Hypothalamus (tissue), 51 donors: ENCODE data around the gene TCFL5.
A peak's percentile ranks its signal among the peaks of the same experiment; 100 is the strongest.

Experiments used
- DNase-seq, 51 donors: peaks; one replicate each; lab custom pipeline; 2025; lab: John Stamatoyannopoulos, UW

Gene TCFL5

DNA sequence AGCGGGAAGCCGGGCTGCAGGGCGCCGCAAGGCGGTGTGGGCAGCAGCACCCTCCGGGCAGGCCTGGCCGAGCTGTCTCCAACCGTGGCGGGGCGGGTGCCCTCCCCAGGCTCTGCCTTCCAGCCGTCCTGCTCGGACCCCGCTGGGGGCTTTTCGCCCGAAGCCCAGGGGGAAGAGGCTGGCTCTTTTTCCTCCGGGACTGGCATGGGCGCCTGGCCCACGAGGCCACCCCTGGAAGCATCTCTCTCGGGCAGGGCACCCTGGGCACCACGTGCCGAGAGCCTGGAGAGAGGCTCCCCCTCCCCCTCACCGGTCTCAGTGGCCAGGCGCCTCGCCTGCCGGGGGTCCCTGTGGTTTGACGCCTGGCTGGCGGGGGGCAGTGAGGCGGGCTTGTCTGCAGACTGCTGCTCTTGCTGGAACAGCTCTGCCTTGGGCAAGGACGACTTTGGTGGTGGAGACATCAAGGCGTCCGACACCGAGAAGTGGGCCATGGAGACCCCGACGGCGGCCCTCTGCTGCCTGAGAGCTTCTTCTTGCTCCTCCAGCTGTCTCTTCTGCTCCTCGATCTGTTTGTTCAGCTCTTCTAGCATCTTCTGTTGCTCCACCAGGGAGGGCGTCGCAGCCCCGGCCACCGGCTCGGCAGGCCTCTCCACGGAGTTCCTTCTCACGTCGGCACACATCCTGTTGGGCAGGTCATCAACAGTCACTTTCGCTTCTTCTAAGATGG is 19.5 kb upstream of the TCFL5 start:
- DNase-seq: no peak

DNA sequence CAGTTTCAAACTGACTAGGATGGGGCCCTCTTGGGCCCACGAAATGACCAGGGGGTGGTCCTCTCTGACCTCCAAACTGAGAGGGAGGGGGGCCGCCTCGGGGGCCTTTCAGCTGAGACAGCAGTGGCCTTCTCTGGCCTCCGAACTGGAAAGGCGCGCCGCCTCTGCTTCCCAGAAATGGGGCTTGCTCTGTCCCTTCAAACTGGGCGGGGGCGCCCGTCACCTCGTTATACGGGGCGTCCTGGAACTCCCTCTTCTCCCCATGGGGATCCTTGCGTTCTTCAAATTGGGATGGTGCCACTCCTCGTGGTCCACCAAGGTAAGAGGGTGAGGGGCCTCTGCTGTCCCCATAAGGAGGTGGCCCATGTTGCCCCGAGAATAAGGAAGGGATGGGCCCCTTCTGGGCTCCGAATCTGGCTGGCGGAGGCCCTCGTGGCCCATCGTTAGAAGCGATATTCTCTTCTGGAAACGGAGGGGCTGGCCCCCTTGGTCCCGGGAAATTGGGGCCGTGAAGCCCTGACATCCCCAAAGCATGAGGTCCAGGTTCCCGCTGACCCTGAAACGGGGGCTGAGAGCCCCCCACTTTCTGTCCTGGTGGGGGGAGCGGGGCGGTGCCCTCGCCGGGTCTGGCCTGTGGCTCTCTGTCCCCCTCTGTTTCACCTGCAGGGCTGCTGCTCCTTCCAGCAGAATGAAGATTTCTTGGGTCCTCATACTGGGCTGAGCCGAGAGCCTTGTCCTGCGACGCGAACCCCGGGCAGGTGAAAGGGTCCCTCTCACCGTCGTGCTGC is 18.7 kb upstream of the TCFL5 start:
- no peak for DNase-seq

DNA sequence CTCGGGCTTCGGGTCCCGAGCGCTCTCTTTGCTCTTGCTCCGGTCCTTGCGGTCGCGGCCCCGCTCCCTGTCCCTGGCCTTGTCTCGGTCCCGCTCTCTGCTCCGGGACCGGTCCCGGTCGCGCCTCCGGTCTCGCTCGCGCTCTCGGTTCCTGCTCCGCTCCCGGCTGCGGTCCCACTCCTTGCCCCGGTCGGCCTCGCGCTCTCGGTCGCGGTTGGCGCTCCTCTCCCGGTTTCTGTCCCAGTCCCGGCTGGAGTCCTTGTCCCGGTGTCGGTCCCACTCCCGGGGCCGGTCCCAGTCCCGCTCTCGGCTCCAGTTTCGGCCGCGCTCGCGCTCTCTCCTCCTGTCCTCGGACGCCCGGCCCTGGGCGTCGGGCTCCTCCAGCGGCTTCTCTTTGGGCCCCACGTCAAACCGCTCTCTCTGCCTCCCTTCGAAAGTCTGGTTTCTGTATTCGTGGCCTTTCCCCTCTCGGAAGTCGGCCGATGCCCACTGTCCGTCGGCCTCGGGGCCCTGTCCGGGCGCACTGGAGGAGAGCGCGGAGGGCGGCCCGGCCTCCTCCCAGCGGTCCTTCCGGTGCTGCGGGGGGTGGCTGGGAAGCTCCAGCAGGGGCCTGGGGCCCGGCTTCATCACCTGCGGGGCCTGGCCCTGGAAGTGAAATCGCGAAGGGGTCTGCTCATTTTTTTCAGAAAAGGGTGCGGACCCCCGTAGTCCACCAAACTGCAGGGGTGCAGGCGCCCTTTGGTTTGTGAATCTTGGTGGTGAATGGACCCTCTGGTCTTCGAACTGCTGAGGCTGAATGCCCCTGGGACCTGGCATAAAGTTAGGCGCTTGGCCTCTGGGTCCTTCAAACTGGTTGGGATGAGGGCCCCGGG is 17.9 kb upstream of the TCFL5 start:
- no peak for DNase-seq

DNA sequence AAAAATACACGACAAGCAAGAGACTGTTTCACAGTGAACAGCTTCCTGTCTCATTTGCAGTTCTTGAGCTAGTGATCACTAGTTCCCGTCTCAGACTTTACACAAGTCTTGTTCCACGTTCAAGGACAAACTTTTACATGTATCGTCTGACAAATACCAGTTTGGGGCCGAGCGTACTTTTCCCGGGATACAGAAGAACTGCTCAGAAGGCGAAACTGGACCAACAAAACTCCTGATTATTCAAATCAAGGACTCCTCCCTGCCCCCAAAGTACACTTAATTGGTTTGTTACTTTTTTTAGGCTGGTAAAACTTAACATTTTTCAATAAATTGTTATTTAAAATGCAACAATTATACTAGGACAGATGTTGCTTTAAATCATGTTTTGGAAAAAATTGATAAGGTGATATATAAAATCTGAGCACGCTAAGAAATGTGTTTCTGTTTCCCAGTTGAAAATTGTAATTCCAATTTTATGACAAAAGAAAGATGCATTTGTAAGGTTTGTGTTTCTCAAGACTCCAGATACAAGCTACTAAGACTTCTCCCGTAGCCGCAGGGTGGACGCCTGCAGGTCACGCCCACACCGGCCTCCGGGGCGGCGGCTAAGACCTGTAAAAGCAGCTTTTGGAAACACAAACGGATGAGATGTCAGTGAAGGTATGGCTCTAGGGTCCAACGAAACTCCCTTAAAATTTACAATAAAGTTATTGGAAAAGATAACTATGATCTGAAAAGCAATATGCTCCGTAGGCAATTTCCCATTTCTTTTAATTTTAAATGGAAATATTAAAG is 16.8 kb upstream of the TCFL5 start:
- no peak for DNase-seq

DNA sequence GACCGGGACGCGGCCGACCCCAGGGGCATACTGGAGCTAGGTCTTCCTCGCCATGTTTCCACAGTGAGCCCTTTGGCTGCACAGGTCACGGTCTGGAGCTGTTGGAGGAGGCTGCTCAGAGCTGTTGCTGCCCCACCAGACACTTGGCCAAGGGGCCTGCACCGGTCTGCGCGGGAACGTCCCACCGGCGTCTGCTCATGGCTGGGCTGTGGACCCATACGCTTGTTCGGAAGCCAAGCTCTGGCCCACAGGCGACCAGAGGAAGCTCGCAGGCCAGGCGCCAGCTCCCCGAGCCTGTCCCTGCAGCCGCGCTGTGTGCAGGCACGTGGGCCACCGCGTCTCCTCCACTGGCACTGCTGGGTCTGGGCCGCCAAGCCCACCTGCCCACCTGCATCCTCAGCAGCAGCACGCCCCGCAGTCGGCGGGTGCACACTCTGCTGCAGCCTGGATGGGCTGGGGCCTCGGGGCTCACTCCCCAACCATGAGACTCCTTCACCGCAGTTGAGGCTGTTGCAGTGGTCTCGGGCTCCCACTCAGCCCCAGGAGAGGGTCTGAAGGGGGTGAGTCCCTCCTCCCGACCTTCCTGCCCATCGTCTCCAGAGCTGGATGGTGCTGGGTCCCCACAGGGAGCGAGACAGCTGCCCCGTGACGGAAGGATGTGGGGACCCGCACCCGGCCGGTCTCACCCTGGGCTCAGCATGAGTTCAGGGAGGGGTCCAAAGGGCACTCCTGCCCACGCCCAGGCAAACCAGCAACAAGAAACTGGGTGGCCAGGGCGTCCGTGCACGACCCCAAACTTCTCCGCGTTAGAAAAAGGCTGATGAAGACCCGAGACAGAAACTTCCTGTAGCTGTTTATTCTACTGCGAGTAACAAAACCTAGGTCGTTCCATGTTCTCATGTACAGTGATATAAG is 15.5 kb upstream of the TCFL5 start:
- peak in 7 of 51 donors; percentile 17 to 45 (median 25) for DNase-seq

DNA sequence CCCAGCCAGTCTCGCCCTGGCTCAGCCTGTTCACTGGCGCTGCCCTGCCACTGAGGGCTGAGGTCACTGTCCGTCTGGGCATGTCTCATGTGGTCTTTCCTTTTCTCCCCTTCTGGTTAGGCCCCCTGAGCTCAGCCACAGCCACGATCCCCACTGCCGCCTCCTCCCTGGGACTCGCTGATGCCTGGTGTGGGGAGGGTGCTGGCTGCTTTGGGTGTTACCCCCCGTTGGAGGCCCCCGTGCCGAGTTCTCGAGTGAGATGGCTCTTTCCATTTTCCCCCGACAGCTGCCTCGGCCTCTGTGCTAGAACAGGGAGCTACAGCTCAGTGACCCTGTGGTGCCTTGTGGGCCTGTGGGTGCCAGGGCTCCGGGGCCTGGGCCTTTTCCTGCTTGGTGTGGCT is 14.9 kb upstream of the TCFL5 start:
- DNase-seq: no peak

DNA sequence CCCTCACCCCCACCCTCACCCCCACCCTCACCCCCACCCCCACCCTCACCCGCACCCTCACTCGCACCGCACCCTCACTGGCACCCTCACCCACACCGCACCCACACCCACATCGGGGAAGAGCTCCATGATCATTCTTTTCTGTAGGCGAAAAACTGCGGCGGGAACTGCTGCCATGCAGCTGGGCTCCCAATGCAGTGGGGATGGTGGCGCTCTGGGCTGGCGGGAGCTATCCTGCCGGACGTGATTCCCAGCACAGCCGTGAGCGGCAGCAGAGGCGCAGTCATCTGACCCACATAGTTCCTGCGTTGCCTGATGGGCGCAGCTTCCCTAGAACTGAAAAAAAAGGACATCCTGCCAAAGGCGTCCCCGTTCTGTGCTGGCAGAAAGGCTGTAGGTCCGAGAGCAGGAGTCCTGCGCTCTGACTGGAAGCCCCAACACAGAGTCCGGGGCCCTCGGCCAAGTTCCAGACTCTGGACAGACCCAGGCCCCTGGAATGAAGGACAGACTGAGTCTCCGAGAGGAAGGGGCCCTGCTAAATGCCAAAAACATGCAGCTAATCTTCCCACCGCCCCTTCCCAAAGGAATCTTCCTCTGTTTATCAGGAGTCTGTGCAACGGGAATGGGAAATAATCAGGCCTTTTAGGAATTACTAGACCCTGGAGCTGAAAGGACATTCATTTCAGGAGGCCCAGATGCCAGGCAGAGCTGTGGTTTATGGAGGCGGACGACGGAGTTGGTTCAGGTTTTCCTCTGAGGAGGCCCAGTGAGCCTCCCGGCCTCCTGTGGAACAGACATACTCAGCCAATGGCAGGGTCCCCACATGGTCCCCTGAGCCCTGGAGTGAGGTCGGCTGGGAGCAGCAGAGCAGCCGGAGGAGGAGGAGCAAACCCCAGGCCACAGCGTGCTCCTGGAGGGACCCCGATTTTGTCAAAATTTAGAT is 14.1 kb upstream of the TCFL5 start:
- DNase-seq: peak in 37 of 51 donors; percentile 10 to 79 (median 56)

DNA sequence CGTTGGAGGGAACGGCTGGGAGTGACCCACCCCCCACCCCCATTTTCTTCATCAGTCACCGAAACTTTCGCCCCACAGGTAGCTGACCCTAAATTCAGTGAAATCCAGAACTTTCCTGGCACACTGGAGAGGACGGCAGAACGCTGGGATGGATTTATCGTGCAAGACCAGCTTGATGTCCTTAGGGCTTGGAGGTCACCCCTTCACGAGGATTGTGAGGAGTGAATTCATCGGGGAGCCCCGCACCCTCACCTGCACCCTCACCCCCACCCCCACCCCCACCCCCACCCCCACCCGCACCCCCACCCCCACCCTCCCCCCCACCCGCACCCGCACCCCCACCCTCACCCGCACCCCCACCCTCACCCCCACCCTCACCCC is 13.3 kb upstream of the TCFL5 start:
- DNase-seq: no peak

DNA sequence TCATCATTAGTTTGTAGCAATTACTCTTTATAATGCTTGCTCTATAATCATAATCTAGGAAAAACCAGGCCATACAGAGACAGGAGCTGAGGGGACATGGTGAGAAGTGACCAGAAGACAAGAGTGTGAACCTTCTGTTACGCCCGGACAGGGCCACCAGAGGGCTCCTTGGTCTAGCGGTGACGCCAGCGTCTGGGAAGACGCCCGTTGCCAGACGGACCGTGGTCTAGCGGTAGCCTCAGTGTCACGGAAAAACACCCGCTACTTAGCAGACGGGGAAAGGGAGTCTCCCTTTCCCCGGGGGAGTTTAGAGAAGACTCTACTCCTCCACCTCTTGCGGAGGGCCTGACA is 12.0 kb upstream of the TCFL5 start:
- peak in 31 of 51 donors; percentile 4 to 76 (median 47) for DNase-seq

DNA sequence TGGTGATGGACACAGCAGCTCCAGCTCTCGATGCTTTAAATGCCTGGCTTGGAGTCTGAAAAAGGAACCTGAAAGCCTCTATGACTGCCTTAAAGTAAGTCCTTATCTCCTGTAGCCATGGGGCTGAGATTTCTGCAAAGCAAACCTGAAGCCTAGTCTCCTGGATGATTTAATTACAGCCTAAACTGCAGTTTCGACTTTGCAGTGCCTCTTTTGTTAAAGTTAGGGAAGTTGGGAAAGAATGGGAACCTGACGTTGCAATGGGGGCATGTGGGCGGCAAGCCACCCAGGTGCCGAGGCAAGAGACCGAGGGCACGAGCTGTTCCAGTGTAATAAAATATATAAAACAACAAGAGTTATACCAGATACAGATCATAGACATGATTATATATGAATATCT is 11.7 kb upstream of the TCFL5 start:
- DNase-seq: no peak

DNA sequence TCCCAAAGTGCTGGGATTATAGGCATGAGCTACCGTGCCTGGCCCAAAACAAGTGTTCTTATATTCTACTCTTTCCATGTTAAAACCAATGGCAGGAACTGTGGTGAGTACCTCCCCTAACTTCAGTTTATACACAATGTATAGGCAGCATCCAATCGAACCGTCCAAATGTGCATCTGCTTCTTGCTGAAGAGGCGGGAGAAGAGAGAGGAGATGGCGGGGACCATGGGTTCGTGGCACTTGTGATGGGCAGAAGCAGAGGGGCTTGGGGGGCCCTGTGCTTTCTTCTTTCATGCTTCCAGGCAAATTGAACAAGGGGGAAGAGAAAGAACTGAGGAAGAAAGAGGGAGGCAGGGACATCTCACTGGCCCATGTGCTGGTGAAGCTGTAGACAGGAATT is 11.2 kb upstream of the TCFL5 start:
- no peak for DNase-seq

DNA sequence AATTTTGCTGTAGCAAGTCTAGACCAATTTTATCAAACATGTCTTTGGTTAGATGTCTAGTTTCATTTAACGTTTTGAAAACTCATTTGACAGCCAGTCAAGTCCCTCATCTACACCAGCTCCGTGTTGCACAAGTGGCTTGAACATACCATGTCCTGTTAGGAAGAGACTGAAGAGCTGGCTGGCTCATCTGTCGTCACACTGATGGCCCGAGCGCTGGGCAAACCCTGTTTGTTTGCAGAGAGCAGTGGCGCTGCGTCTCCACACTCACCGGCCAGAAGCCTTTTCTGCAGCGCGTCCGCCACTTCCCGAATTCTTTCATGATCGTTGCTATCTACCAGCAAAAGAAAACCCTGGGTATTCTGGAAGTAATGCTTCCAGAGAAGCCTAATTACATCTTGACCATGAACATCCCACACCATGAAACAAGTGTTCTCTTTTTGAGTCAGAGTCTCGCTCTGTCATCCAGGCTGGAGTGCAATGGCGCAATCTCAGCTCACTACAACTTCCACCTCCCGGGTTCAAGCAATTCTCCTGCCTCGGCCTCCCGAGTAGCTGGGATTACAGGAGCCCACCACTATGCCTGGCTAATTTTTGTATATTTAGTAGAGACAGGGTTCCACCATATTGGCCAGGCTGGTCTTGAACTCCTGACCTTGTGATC is 10.7 kb upstream of the TCFL5 start:
- DNase-seq: no peak

DNA sequence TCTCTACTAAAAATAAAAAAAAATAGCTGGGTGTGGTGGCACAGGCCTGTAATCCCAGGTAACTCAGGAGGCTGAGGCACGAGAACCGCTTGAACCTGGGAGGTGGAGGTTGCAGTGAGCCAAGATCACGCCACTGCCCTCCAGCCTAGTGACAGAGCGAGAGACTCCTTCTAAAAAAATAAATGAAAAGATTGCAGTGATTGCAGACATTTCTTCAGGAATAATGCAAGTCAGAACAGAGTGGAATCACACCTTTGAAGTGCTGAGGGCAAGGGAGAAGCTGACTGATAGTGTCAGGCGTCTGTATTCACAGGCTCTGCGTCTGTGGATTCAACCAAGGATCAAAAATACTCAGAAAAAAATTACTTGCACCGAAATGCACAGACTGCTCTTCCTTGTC is 2.6 kb upstream of the TCFL5 start:
- DNase-seq: no peak

DNA sequence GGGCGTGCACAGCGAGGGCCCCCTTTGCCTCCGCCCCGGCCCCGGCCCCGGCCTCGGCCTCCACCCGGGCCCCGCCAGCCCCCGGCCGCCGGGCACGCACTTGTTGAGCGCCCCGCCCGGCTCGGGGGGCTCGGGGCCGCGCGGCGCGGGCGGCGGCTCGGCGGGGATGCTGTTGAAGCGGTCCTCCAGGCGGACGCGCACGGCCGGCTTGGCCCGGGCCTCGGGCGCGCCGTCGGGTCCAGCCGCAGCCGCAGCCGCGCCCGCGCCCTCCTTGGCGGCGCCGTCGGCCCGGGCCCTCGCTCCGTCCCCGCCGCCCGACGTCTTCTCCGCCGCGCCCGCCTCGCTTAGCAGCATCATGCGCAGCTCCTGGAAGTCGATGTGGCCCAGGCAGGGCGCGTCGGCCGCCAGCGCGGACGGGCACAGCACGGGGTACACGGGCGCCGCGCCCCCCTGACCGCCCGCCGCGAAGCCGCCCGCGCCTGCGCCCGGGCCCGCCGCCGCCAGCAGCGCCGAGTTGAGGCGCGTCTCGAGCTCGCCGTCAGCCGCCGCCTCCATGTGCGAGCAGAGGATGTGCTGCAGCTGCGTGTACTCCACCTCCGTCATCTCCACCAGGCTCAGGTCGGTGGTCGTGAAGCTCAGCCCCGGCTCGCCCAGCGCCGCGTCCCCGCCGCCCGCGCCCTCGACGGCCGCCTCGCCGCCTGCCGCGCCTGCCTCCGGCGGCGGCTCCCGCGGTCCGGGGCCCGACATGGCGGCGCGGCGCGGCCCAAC is 514 bp downstream of the TCFL5 start:
- peak in 1 of 51 donors; percentile 47 for DNase-seq

DNA sequence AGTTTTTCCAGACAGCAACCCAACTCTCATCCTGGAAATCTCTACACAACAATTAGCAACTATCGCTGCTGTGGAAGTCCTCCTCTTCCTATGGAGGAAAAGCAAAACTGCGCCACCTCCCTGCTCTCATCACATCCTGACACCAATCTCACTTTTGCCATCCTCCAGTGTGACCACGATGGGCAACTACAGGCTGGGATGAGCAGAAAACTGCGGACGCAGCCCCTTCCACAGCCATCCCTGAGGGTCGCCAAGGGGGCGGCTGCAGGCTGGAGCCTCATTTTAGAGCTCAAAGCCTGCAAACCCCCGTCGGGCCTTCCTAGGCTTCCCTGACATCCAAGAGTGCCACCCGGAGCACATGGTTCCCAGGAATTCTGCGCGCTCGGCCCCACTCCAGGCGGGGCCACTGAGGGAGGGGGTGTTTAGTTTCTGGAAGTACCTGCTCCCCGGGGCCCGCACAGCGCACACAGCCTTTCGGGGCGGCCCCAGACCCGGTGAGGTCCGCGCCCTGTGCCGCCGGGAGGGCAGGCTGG is 1.2 kb downstream of the TCFL5 start:
- DNase-seq: peak in 18 of 51 donors; percentile 10 to 58 (median 42)

DNA sequence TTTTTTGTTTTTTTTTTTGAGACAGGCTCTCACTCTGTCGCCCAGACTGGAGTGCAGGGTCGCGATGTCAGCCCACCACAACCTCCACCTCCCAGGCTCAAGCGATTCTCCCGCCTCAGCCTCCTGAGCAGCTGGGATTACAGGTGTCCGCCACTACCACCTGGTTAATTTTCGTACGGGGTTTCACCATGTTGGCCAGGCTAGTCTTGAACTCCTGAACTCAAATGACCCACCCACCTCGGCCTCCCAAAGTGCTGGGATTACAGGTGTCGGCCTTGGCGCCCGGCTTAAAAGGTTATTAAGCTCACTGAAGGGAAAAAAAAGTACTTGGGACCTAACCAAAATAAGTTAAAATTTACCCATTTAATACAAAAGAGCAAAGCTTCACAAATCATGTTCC is 1.9 kb downstream of the TCFL5 start:
- no peak for DNase-seq
